Fibroblast of lung (primary cell): Measurements from ENCODE around the gene CLEC16A. TPM values are rescaled to one million over a fixed set of nuclear protein-coding genes. Genes with fewer than 3 reads are reported as not detected.

Source experiments
- DNase-seq, 2 donors: peaks; one replicate each; pipeline versions ENCODE4 v3.0.0 to v3.0.0-alpha.2; 2010; ENCODE audit warnings: low read depth in 2 of 2
- H2AFZ ChIP-seq: 2 replicates; pipeline ENCODE4 v1.5.1; 2012; ENCODE audit warnings: low read length, control low read depth, inconsistent platforms
- H3K27ac ChIP-seq: 2 replicates; pipeline ENCODE4 v1.5.1; 2011; ENCODE audit warnings: low read length, control low read depth; ENCODE audit not compliant: insufficient read depth
- H3K27me3 ChIP-seq: 2 replicates; pipeline ENCODE4 v1.5.1; 2011; ENCODE audit warnings: mild to moderate bottlenecking, low read length; ENCODE audit not compliant: control insufficient read depth, insufficient read depth
- H3K36me3 ChIP-seq: 2 replicates; pipeline ENCODE4 v1.5.1; 2011; ENCODE audit warnings: low read length; ENCODE audit not compliant: control insufficient read depth, insufficient read depth
- H3K4me1 ChIP-seq: 2 replicates; pipeline ENCODE4 v1.5.1; 2011; ENCODE audit warnings: low read length; ENCODE audit not compliant: control insufficient read depth, insufficient read depth; ENCODE audit errors: extremely low read depth
- H3K4me2 ChIP-seq: 2 replicates; pipeline ENCODE4 v1.5.1; 2011; ENCODE audit warnings: low read length, control low read depth; ENCODE audit not compliant: insufficient read depth; ENCODE audit errors: extremely low read depth
- H3K4me3 ChIP-seq, 4 experiments: fragments of 200-600 bp in 1 of 4; sonication (generic) in 1 of 4; replicated peaks in 1 of 4; 2 replicates each; pipeline ENCODE4 v1.5.1; 2011 to 2016; ENCODE audit warnings: low read length in 4 of 4, low read depth in 3 of 4, mild to moderate bottlenecking in 3 of 4, control low read depth in 2 of 4, inconsistent platforms in 1 of 4, mixed read lengths in 1 of 4; ENCODE audit not compliant: insufficient read depth in 1 of 4; ENCODE audit errors: control extremely low read depth in 1 of 4
- H3K79me2 ChIP-seq: 2 replicates; pipeline ENCODE4 v1.5.1; 2012; ENCODE audit warnings: mild to moderate bottlenecking, low read length, inconsistent platforms; ENCODE audit not compliant: control insufficient read depth, insufficient read depth
- H3K9ac ChIP-seq: 2 replicates; pipeline ENCODE4 v1.5.1; 2011; ENCODE audit warnings: mild to moderate bottlenecking, low read length, control low read depth; ENCODE audit not compliant: insufficient read depth
- H3K9me3 ChIP-seq: 2 replicates; pipeline ENCODE4 v1.5.1; 2012; ENCODE audit warnings: low read depth, low read length; ENCODE audit not compliant: control insufficient read depth, insufficient read depth
- H4K20me1 ChIP-seq: 2 replicates; pipeline ENCODE4 v1.5.1; 2011; ENCODE audit warnings: low read length; ENCODE audit not compliant: control insufficient read depth, insufficient read depth; ENCODE audit errors: extremely low read depth
- CTCF ChIP-seq, 2 donors: IDR thresholded peaks in 1 of 2; conservative IDR thresholded peaks in 1 of 2; 1 replicate in 1 of 2; 2 replicates in 1 of 2; pipeline ENCODE4 v1.5.1; 2011 to 2012; ENCODE audit warnings: low read length in 2 of 2, control low read depth in 1 of 2, inconsistent platforms in 1 of 2, low read depth in 1 of 2, mild to moderate bottlenecking in 1 of 2
- EZH2 ChIP-seq: IDR thresholded peaks from 2 replicates; pipeline ENCODE4 v1.5.1; 2012; ENCODE audit warnings: low read length, control low read depth, mild to moderate bottlenecking; ENCODE audit errors: missing control alignments
- polyA plus RNA-seq, 2 donors: library from polyadenylated mRNA; depleted of rRNA in 1 of 2; stranded (reverse) in 1 of 2; unstranded in 1 of 2; fragments of >200 nt; gene quantifications; 2 replicates each; pipeline ENCODE4 v1.2.1, GENCODE V29; 2011 to 2012; ENCODE audit warnings: missing spikeins in 1 of 2
- total RNA-seq: library from RNA; depleted of rRNA; stranded (reverse); fragments of >200 nt; gene quantifications from 2 replicates; pipeline ENCODE4 v1.2.1, GENCODE V29; 2014

CLEC16A gene
- total and polyA plus RNA-seq, 2 donors (not counting 1 experiment from before 2014, with no cell fraction given), result 9.1 to 22.0 TPM

GRCh38 chr16:11058832-11059231, 114.5 kb downstream of the CLEC16A start:
- Histone ChIP-seq H3K79me2 (no peaks in the 10 kb centered on the region), H2AFZ (no peak overlapping the region), H3K27ac (no peak overlapping the region), H3K4me1 (no peaks in the 10 kb centered on the region), H3K4me2 (no peak overlapping the region), H3K9ac (no peak overlapping the region), H3K9me3 (no peaks in the 10 kb centered on the region), H4K20me1 (no peaks in the 10 kb centered on the region), H3K4me3 (no peak overlapping the region), H3K36me3 (peaks cover 4% of the 10 kb centered on the region), H3K27me3 (no peaks in the 10 kb centered on the region)
- TF ChIP-seq CTCF (conservative IDR thresholded peaks at IDR 0.05 in 1 of 2, IDR thresholded peaks at IDR 0.05 in 1 of 2; ENCODE audit: low read depth in 1 of 2, low read length in 2 of 2) (no peak), EZH2 (no peak)
- DNase-seq, result no peak

- Histone ChIP-seq H3K27me3 (no peaks in the 10 kb centered on the region), H3K79me2 (no peaks in the 10 kb centered on the region), H3K4me3 (no peak overlapping the region), H3K36me3 (peaks cover 4% of the 10 kb centered on the region), H3K27ac (no peak overlapping the region), H3K4me1 (no peaks in the 10 kb centered on the region), H2AFZ (no peak overlapping the region), H3K4me2 (no peak overlapping the region), H4K20me1 (no peaks in the 10 kb centered on the region), H3K9ac (no peak overlapping the region), H3K9me3 (no peaks in the 10 kb centered on the region)
- no peak for DNase-seq
- TF ChIP-seq EZH2 (no peak), CTCF (conservative IDR thresholded peaks at IDR 0.05 in 1 of 2, IDR thresholded peaks at IDR 0.05 in 1 of 2; ENCODE audit: low read depth in 1 of 2, low read length in 2 of 2) (no peak)
These were observed 115.2 kb downstream of the CLEC16A start for GRCh38 chr16:11059588-11059987.

GRCh38 chr16:11060364-11060763, 116.0 kb downstream of the CLEC16A start:
- no peak overlapping the region for H3K4me3 ChIP-seq
- no peak overlapping the region for H3K9ac ChIP-seq
- H2AFZ ChIP-seq, result no peak overlapping the region
- H3K36me3 ChIP-seq, result peaks cover 4% of the 10 kb centered on the region
- TF ChIP-seq CTCF (conservative IDR thresholded peaks at IDR 0.05 in 1 of 2, IDR thresholded peaks at IDR 0.05 in 1 of 2; ENCODE audit: low read depth in 1 of 2, low read length in 2 of 2) (no peak), EZH2 (no peak)
- no peaks in the 10 kb centered on the region for H3K27me3 ChIP-seq
- H3K9me3 ChIP-seq, result no peaks in the 10 kb centered on the region
- H3K79me2 ChIP-seq, result no peaks in the 10 kb centered on the region
- H3K4me1 ChIP-seq, result no peaks in the 10 kb centered on the region
- no peaks in the 10 kb centered on the region for H4K20me1 ChIP-seq
- no peak for DNase-seq
- H3K4me2 ChIP-seq, result no peak overlapping the region
- H3K27ac ChIP-seq, result no peak overlapping the region
